Right atrium auricular region (tissue), 2 donors: ENCODE results near the gene MDN1. TPM values are rescaled to one million over a fixed set of nuclear protein-coding genes. Genes with fewer than 3 reads are reported as not detected.

Experiments used
- DNase-seq: peaks from one replicate; pipeline ENCODE4 v3.0.0-alpha.2; 2019; ENCODE audit warnings: low spot score
- H3K27ac ChIP-seq, 2 donors: fragments of 200-600 bp; sonication (generic); 1 replicate in 1 of 2; 2 replicates in 1 of 2; pipeline ENCODE4 v1.5.1; 2016 to 2019
- H3K27me3 ChIP-seq, 2 donors: fragments of 200-600 bp; sonication (generic); one replicate each; pipeline versions ENCODE4 v1.5.1 to v1.6.0; 2017 to 2019
- H3K36me3 ChIP-seq: fragments of 200-600 bp; sonication (generic); one replicate; pipeline ENCODE4 v1.5.1; 2016
- H3K4me1 ChIP-seq, 2 donors: fragments of 200-600 bp; sonication (generic); one replicate each; pipeline versions ENCODE4 v1.5.1 to v1.6.0; 2017 to 2019
- H3K4me3 ChIP-seq, 2 donors: fragments of 200-600 bp; sonication (generic); 1 replicate in 1 of 2; 2 replicates in 1 of 2; pipeline ENCODE4 v1.5.1; 2017 to 2019; ENCODE audit warnings: mild to moderate bottlenecking in 1 of 2, moderate library complexity in 1 of 2
- H3K9me3 ChIP-seq, 2 donors: fragments of 200-600 bp; sonication (generic); one replicate each; pipeline ENCODE4 v1.5.1; 2019
- total RNA-seq, 2 donors: library from RNA; depleted of rRNA; stranded (reverse); fragments of >200 nt; gene quantifications; one replicate each; pipeline ENCODE4 v1.1.0, GENCODE V29; 2016
- TF ChIP-seq, protein P1 (sequence below), 2 donors: fragments of 200-600 bp; sonication (generic); IDR thresholded peaks; one replicate each; pipeline ENCODE4 v1.5.1; 2019; ENCODE audit warnings: antibody characterized with exemption in 2 of 2

MDN1 gene
- total RNA-seq, 2 donors from 2014 or later, result 15.2 to 17.4 TPM

DNA sequence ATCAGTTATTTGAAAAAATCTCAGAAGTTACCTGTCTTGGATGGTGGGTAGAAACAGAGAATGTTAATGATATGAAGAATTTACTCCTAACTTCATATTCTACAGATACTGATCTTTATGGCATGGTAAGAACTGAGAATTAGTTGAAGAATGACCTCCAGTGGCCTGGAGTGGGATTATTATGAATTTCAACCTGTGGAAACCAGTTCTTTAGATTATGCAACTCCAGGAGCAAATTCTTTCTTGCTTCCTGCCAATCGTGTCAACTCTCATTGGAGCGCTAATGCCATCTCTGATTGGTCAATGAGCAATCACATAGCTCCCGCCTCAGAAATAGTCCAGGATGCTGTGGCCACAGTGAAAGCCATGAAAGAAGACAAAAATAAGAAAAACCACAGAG is 221.6 kb downstream of the MDN1 start:
- TF ChIP-seq, protein P1, sequence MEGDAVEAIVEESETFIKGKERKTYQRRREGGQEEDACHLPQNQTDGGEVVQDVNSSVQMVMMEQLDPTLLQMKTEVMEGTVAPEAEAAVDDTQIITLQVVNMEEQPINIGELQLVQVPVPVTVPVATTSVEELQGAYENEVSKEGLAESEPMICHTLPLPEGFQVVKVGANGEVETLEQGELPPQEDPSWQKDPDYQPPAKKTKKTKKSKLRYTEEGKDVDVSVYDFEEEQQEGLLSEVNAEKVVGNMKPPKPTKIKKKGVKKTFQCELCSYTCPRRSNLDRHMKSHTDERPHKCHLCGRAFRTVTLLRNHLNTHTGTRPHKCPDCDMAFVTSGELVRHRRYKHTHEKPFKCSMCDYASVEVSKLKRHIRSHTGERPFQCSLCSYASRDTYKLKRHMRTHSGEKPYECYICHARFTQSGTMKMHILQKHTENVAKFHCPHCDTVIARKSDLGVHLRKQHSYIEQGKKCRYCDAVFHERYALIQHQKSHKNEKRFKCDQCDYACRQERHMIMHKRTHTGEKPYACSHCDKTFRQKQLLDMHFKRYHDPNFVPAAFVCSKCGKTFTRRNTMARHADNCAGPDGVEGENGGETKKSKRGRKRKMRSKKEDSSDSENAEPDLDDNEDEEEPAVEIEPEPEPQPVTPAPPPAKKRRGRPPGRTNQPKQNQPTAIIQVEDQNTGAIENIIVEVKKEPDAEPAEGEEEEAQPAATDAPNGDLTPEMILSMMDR (IDR thresholded peaks at IDR 0.05), result no peak
- Histone ChIP-seq H3K27me3 (no peaks in the 10 kb centered on the region), H3K9me3 (no peaks in the 10 kb centered on the region), H3K4me1 (peaks cover 0 to 5% of the 10 kb centered on the region in 2 donors), H3K4me3 (no peak overlapping the region), H3K27ac (no peak overlapping the region), H3K36me3 (no peaks in the 10 kb centered on the region)
- no peak for DNase-seq

DNA sequence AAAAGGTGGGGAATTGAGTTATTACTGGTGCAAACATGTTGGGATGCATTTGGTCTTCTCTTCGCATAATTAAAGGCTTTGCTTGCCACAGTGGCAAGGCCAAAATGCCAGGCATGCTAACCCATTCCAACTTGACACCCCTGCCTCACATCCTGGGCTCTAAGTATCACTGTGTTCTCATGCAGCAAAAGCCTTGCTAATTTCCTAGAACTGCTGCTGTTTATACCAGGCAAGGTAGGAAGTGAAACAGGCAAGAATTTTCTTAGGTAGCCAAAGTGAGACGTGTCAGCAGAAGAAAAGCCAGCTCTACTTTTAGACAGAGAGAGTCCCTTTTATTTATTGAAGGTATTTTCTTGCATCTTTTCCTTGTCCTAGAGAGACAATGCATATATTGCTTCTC is 222.2 kb downstream of the MDN1 start:
- Histone ChIP-seq H3K9me3 (no peaks in the 10 kb centered on the region), H3K27me3 (no peaks in the 10 kb centered on the region)

DNA sequence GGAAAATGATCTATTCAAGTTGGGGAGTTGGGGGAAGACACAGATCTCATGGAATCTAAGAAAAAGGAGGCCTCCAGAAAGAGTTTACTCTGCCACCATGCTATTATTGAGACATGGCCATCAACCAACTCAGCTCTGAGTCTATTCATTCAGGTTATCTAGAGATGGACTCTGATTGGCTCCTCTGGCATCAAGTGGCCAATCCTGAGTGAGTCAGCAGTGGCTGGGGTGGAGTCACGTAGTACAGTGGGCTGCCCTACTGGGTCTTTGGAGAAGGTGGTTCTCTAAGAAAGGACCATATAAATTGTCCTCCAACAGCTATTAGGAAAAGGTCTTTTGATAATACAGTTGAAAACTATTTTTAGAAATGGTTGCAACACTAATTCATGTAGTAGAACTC is 223.1 kb downstream of the MDN1 start:
- Histone ChIP-seq H3K36me3 (no peaks in the 10 kb centered on the region), H3K27me3 (no peaks in the 10 kb centered on the region), H3K4me1 (peaks cover 0 to 5% of the 10 kb centered on the region in 2 donors), H3K4me3 (no peak overlapping the region), H3K9me3 (no peaks in the 10 kb centered on the region), H3K27ac (no peak overlapping the region)
- no peak for DNase-seq
- TF ChIP-seq, protein P1 (IDR thresholded peaks at IDR 0.05), result no peak

More for the DNA sequence above, 222.2 kb downstream of the MDN1 start:
- TF ChIP-seq, protein P1 (IDR thresholded peaks at IDR 0.05), result no peak
- no peak overlapping the region for H3K27ac ChIP-seq
- DNase-seq, result no peak
- no peak overlapping the region for H3K4me3 ChIP-seq
- peaks cover 0 to 5% of the 10 kb centered on the region in 2 donors for H3K4me1 ChIP-seq
- H3K36me3 ChIP-seq, result no peaks in the 10 kb centered on the region

DNA sequence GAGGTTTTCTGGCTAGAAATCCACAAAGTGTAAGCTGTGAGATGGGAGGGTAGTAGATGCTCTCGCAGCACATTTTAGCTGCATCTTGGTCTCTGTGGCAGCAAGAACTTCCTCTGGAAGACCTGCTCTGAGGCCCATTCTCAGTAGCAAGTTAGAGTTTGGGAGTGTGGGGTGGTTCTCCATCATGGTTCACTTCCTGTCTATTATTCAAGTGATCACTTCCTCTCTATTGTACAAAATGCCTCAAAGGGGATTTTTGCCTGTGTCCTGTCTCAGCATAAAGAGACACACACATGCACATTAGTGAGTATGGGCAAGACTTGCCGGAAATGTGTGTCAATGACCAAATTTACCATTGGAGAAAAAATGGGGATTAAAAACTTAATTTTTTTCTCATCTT is 223.5 kb downstream of the MDN1 start:
- Histone ChIP-seq H3K27ac (no peak overlapping the region), H3K9me3 (no peaks in the 10 kb centered on the region), H3K4me3 (no peak overlapping the region), H3K36me3 (no peaks in the 10 kb centered on the region), H3K27me3 (no peaks in the 10 kb centered on the region), H3K4me1 (peaks cover 0 to 5% of the 10 kb centered on the region in 2 donors)
- TF ChIP-seq, protein P1 (IDR thresholded peaks at IDR 0.05), result no peak
- DNase-seq, result no peak

Other genes with a start within 250 kb of the MDN1 start
- gene LYRM2, start 181.0 kb downstream of the MDN1 start, total RNA-seq, result 10 to 100 TPM; 18.9 to 34.7 TPM
- 1 to 10 TPM; 9.2 to 9.3 TPM for gene CASP8AP2, start 10.1 kb upstream of the MDN1 start, total RNA-seq
- not detected for gene GJA10, start 74.7 kb upstream of the MDN1 start, total RNA-seq